H9 (cell line): ENCODE measurements around the gene CERKL. TPM values are rescaled to one million over a fixed set of nuclear protein-coding genes. Genes with fewer than 3 reads are reported as not detected.

Experiments used
- DNase-seq: peaks from one replicate; pipeline ENCODE4 v3.0.0-alpha.2; 2017
- H2AFZ ChIP-seq: one replicate; pipeline ENCODE4 v1.6.1; 2013; ENCODE audit warnings: mild to moderate bottlenecking, low read length, control low read depth, moderate library complexity
- H2AK5ac ChIP-seq: 2 replicates; pipeline ENCODE4 v1.6.1; 2013; ENCODE audit warnings: low read length, control low read depth, mixed read lengths; ENCODE audit not compliant: insufficient read length
- H2BK120ac ChIP-seq: one replicate; pipeline ENCODE4 v1.6.1; 2013; ENCODE audit warnings: low read depth, mild to moderate bottlenecking, low read length, control low read depth, inconsistent platforms; ENCODE audit not compliant: poor library complexity, severe bottlenecking
- H2BK12ac ChIP-seq: 2 replicates; pipeline ENCODE4 v1.6.1; 2013; ENCODE audit warnings: low read length, control low read depth, mixed read lengths, low read depth; ENCODE audit not compliant: insufficient read length
- H2BK15ac ChIP-seq: 2 replicates; pipeline ENCODE4 v1.6.1; 2013; ENCODE audit warnings: low read depth, low read length, control low read depth
- H2BK20ac ChIP-seq: one replicate; pipeline ENCODE4 v1.6.1; 2013; ENCODE audit warnings: low read depth, mild to moderate bottlenecking, low read length, control low read depth, inconsistent platforms; ENCODE audit not compliant: poor library complexity, severe bottlenecking
- H2BK5ac ChIP-seq: 2 replicates; pipeline ENCODE4 v1.6.1; 2013; ENCODE audit warnings: low read length, control low read depth, mixed read lengths; ENCODE audit not compliant: insufficient read length
- H3K14ac ChIP-seq: 2 replicates; pipeline ENCODE4 v1.6.1; 2013; ENCODE audit warnings: low read length, control low read depth; ENCODE audit not compliant: insufficient read depth
- H3K18ac ChIP-seq: 2 replicates; pipeline ENCODE4 v1.6.1; 2013; ENCODE audit warnings: low read depth, mild to moderate bottlenecking, mixed read lengths, low read length, control low read depth; ENCODE audit not compliant: insufficient read length
- H3K23ac ChIP-seq: 2 replicates; pipeline ENCODE4 v1.6.1; 2013; ENCODE audit warnings: low read length, control low read depth, mixed read lengths, low read depth; ENCODE audit not compliant: insufficient read length
- H3K23me2 ChIP-seq: 2 replicates; pipeline ENCODE4 v1.6.1; 2013; ENCODE audit warnings: low read depth, mild to moderate bottlenecking, mixed read lengths, low read length, control low read depth; ENCODE audit not compliant: insufficient read length, poor library complexity, severe bottlenecking
- H3K27ac ChIP-seq: 2 replicates; pipeline ENCODE4 v1.5.1; 2013; ENCODE audit warnings: low read length, control low read depth, mixed read lengths, low read depth; ENCODE audit not compliant: insufficient read length
- H3K27me3 ChIP-seq: 2 replicates; pipeline ENCODE4 v1.6.1; 2013; ENCODE audit warnings: low read length, control low read depth, inconsistent platforms; ENCODE audit not compliant: insufficient read depth
- H3K4ac ChIP-seq: 2 replicates; pipeline ENCODE4 v1.6.1; 2013; ENCODE audit warnings: low read depth, mild to moderate bottlenecking, control low read depth, inconsistent platforms, low read length, moderate library complexity
- H3K4me1 ChIP-seq: 2 replicates; pipeline ENCODE4 v1.6.1; 2013; ENCODE audit warnings: low read length, control low read depth, inconsistent platforms; ENCODE audit not compliant: insufficient read depth
- H3K4me2 ChIP-seq: 2 replicates; pipeline ENCODE4 v1.6.1; 2013; ENCODE audit warnings: low read length, control low read depth, mixed read lengths; ENCODE audit not compliant: insufficient read length, insufficient read depth
- H3K56ac ChIP-seq: 2 replicates; pipeline ENCODE4 v1.6.1; 2013; ENCODE audit warnings: low read depth, mild to moderate bottlenecking, mixed read lengths, low read length, control low read depth; ENCODE audit not compliant: insufficient read length
- H3K79me1 ChIP-seq: 2 replicates; pipeline ENCODE4 v1.6.1; 2013; ENCODE audit warnings: low read depth, mild to moderate bottlenecking, moderate library complexity, low read length, control low read depth, inconsistent platforms; ENCODE audit not compliant: insufficient read depth, poor library complexity, severe bottlenecking
- H3K79me2 ChIP-seq: 2 replicates; pipeline ENCODE4 v1.6.1; 2013; ENCODE audit warnings: low read length, control low read depth, inconsistent platforms; ENCODE audit not compliant: insufficient read depth
- H3K9ac ChIP-seq: 2 replicates; pipeline ENCODE4 v1.6.1; 2013; ENCODE audit warnings: low read length, control low read depth, mixed read lengths; ENCODE audit not compliant: insufficient read length; ENCODE audit errors: extremely low read depth
- H3K9me3 ChIP-seq: one replicate; pipeline ENCODE4 v1.6.1; 2013; ENCODE audit warnings: low read depth, low read length, inconsistent platforms; ENCODE audit not compliant: control insufficient read depth
- H3T11ph ChIP-seq: one replicate; pipeline ENCODE4 v1.6.1; 2013; ENCODE audit warnings: mild to moderate bottlenecking, low read length, control low read depth, inconsistent platforms
- H4K20me1 ChIP-seq: one replicate; pipeline ENCODE4 v1.6.1; 2013; ENCODE audit not compliant: control insufficient read depth, insufficient read length, insufficient read depth
- H4K5ac ChIP-seq: 2 replicates; pipeline ENCODE4 v1.6.1; 2013; ENCODE audit warnings: low read depth, mild to moderate bottlenecking, mixed read lengths, low read length, control low read depth; ENCODE audit not compliant: insufficient read length
- H4K8ac ChIP-seq: replicated peaks from 2 replicates; pipeline ENCODE4 v1.6.1; 2013; ENCODE audit warnings: low read length, control low read depth, mixed read lengths, low read depth; ENCODE audit not compliant: insufficient read length
- H4K91ac ChIP-seq: 2 replicates; pipeline ENCODE4 v1.6.1; 2013; ENCODE audit warnings: low read depth, mild to moderate bottlenecking, moderate library complexity, mixed read lengths, low read length, control low read depth; ENCODE audit not compliant: insufficient read length
- H3K27ac Mint-ChIP-seq, 3 experiments: 2 replicates in 2 of 3; 3 replicates in 1 of 3; pipeline ENCODE4 v1.8.0; 2020 to 2021; ENCODE audit warnings: mixed read lengths in 3 of 3, mild to moderate bottlenecking in 1 of 3, moderate library complexity in 1 of 3
- H3K27me3 Mint-ChIP-seq: 2 replicates; pipeline ENCODE4 v1.8.0; 2021; ENCODE audit warnings: low read depth, mild to moderate bottlenecking, moderate library complexity, mixed read lengths
- H3K36me3 Mint-ChIP-seq, 3 experiments: 2 replicates in 2 of 3; 3 replicates in 1 of 3; pipeline ENCODE4 v1.8.0; 2020 to 2021; ENCODE audit warnings: low read depth in 3 of 3, mixed read lengths in 3 of 3; ENCODE audit not compliant: insufficient read depth in 1 of 3
- H3K4me1 Mint-ChIP-seq, 2 experiments: 2 replicates each; pipeline ENCODE4 v1.8.0; 2020; ENCODE audit warnings: mixed read lengths in 2 of 2
- H3K4me3 Mint-ChIP-seq, 2 experiments: 2 replicates in 1 of 2; 3 replicates in 1 of 2; pipeline ENCODE4 v1.8.0; 2020 to 2021; ENCODE audit warnings: mild to moderate bottlenecking in 2 of 2, mixed read lengths in 2 of 2, moderate library complexity in 1 of 2
- H3K9me3 Mint-ChIP-seq, 2 experiments: 2 replicates in 1 of 2; 3 replicates in 1 of 2; pipeline ENCODE4 v1.8.0; 2020; ENCODE audit warnings: mild to moderate bottlenecking in 2 of 2, mixed read lengths in 2 of 2, moderate library complexity in 1 of 2
- WGBS: extraction: QIAGEN DNeasy Blood & Tissue Kit; methylation state at CpG from one replicate; pipeline ENCODE4 v1.1.7; 2013; ENCODE audit warnings: missing lambda C conversion rate, low lambda C conversion rate, mixed read lengths; ENCODE audit not compliant: insufficient read length; ENCODE audit errors: extremely low coverage; 5-methylcytosine and 5-hydroxymethylcytosine counted together
- total RNA-seq: library from RNA; stranded (reverse); gene quantifications from 2 replicates; pipeline ENCODE4 v1.2.1, GENCODE V29; 2021
- TF ChIP-seq, protein P1 (sequence below): fragments of 200-600 bp; sonication (generic); conservative IDR thresholded peaks from 3 replicates; pipeline ENCODE4 v1.8.0; 2021; ENCODE audit warnings: antibody characterized with exemption, mild to moderate bottlenecking

CERKL gene
- total RNA-seq, 1 experiment from 2014 or later = not detected

DNA sequence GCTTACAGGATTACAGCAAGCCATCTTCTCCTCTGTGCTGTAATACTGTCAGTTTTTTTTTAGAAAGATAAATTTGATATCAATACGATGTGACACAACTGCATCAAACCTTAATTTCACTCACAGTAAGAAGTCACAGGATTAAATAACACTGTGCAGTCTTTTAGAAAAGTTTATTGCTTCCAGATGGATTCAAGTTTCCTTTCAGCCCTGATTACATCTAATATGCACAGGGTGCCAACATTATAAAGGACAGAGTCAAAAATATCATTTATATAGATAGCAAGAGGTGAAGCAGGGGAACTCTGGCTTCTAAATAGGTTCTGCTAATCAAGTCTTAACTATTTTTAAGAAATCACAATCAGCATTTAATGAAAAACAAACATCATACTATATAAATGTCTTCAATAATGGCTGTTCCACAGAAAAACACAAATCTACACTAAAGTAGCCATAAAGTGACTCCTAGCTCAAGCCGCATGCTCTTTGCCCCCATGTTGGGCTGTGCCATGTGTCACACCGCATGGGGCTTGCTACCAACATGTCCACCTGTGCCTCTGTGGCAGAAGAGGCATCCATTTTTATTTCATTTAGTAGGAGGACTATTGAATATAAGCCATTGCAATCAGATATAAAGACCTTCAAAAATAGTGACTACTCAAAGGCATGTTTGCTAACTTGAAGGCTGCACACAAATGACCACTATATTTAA lies 35.0 kb downstream of the CERKL start:
- Histone ChIP-seq H2BK12ac (no peak overlapping the region), H3K27ac (no peak overlapping the region), H3K9me3 (no peaks in the 10 kb centered on the region), H2AFZ (no peak overlapping the region), H3K4ac (no peak overlapping the region), H4K20me1 (no peaks in the 10 kb centered on the region), H3K56ac (no peak overlapping the region), H2BK120ac (no peak overlapping the region), H3K23ac (no peak overlapping the region), H4K91ac (no peak overlapping the region), H2BK20ac (no peak overlapping the region), H3K18ac (no peak overlapping the region), H2BK5ac (no peak overlapping the region), H3K27me3 (no peaks in the 10 kb centered on the region), H3K23me2 (no peaks in the 10 kb centered on the region), H3K79me2 (no peaks in the 10 kb centered on the region), H4K8ac (no peak overlapping the region), H2BK15ac (no peak overlapping the region), H3K4me2 (no peak overlapping the region), H3T11ph (no peak overlapping the region), H3K14ac (no peak overlapping the region), H4K5ac (no peak overlapping the region), H3K79me1 (no peaks in the 10 kb centered on the region), H3K9ac (no peak overlapping the region), H3K4me1 (no peaks in the 10 kb centered on the region), H2AK5ac (no peak overlapping the region)
- no peak overlapping the region for H3K4me3 Mint-ChIP-seq
- peaks cover 3% of the 10 kb centered on the region; the same call in 1 of the 2 replicates for H3K27me3 Mint-ChIP-seq
- no CpG with 5 or more reads among the region's 3 CpGs for WGBS
- peaks cover 5 to 9% of the 10 kb centered on the region in 2 experiments; a peak in 3 of 4 replicates for H3K4me1 Mint-ChIP-seq
- no peaks in the 10 kb centered on the region; a peak in 1 of 5 replicates for H3K9me3 Mint-ChIP-seq
- DNase-seq = no peak
- TF ChIP-seq, protein P1, sequence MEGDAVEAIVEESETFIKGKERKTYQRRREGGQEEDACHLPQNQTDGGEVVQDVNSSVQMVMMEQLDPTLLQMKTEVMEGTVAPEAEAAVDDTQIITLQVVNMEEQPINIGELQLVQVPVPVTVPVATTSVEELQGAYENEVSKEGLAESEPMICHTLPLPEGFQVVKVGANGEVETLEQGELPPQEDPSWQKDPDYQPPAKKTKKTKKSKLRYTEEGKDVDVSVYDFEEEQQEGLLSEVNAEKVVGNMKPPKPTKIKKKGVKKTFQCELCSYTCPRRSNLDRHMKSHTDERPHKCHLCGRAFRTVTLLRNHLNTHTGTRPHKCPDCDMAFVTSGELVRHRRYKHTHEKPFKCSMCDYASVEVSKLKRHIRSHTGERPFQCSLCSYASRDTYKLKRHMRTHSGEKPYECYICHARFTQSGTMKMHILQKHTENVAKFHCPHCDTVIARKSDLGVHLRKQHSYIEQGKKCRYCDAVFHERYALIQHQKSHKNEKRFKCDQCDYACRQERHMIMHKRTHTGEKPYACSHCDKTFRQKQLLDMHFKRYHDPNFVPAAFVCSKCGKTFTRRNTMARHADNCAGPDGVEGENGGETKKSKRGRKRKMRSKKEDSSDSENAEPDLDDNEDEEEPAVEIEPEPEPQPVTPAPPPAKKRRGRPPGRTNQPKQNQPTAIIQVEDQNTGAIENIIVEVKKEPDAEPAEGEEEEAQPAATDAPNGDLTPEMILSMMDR = no peak
- H3K27ac Mint-ChIP-seq = no peak overlapping the region
- no peaks in the 10 kb centered on the region for H3K36me3 Mint-ChIP-seq
